ENCODE results near the gene CYP2W1.

The CYP2W1 gene

GRCh38 chr7:967361-968082 is 15.5 kb upstream of the CYP2W1 start:
- DNase-seq: no peak

- no peak for DNase-seq
These were observed 14.5 kb upstream of the CYP2W1 start for GRCh38 chr7:968205-969105.

- no peak for DNase-seq
These were observed 13.6 kb upstream of the CYP2W1 start for GRCh38 chr7:969403-969802.

GRCh38 chr7:970744-971143 is 12.2 kb upstream of the CYP2W1 start:
- DNase-seq: no peak

- no peak for DNase-seq
These were observed 10.9 kb upstream of the CYP2W1 start for GRCh38 chr7:972110-972509.

- no peak for DNase-seq
These were observed 10.2 kb upstream of the CYP2W1 start for GRCh38 chr7:972676-973309.

- DNase-seq: no peak
These were observed 9.7 kb upstream of the CYP2W1 start for GRCh38 chr7:973312-973711.

GRCh38 chr7:974172-974571 is 8.8 kb upstream of the CYP2W1 start:
- DNase-seq: no peak

- DNase-seq: peak; percentile 87
These were observed 7.9 kb upstream of the CYP2W1 start, which contains the start of gene COX19 for GRCh38 chr7:974820-975681. Gene COX19, minus strand, starts transcription at chr7:975549. Its CDS starts 40 bp downstream, at chr7:975509.

GRCh38 chr7:975702-976473 is 7.1 kb upstream of the CYP2W1 start:
- no peak for DNase-seq

- no peak for DNase-seq
These were observed 6.1 kb upstream of the CYP2W1 start for GRCh38 chr7:976901-977325.

GRCh38 chr7:977326-978048 is 5.5 kb upstream of the CYP2W1 start:
- no peak for DNase-seq

- DNase-seq: no peak
These were observed 5.0 kb upstream of the CYP2W1 start for GRCh38 chr7:978049-978346.

GRCh38 chr7:978416-979091 is 4.4 kb upstream of the CYP2W1 start:
- DNase-seq: no peak

GRCh38 chr7:979151-979550 is 3.8 kb upstream of the CYP2W1 start:
- DNase-seq: no peak

- no peak for DNase-seq
These were observed 3.0 kb upstream of the CYP2W1 start for GRCh38 chr7:979886-980571.

GRCh38 chr7:981793-982510 is 1.0 kb upstream of the CYP2W1 start:
- no peak for DNase-seq

- no peak for DNase-seq
These were observed 424 bp upstream of the CYP2W1 start for GRCh38 chr7:982511-983003.

- no peak for DNase-seq
These were observed 663 bp downstream of the CYP2W1 start for GRCh38 chr7:983616-984071.
